BLaER1 (cell line): Measurements from ENCODE around the gene GNAI2.

Experiments
- H3K27ac ChIP-seq: shearing (Covaris generic); formaldehyde crosslinking; 2 replicates; pipeline ENCODE4 v1.8.1; 2022
- H3K27me3 ChIP-seq: shearing (Covaris generic); formaldehyde crosslinking; 2 replicates; pipeline ENCODE4 v1.8.1; 2022
- H3K36me3 ChIP-seq: shearing (Covaris generic); formaldehyde crosslinking; 2 replicates; pipeline ENCODE4 v1.8.1; 2022
- H3K4me1 ChIP-seq: shearing (Covaris generic); formaldehyde crosslinking; 2 replicates; pipeline ENCODE4 v1.8.1; 2022
- H3K4me2 ChIP-seq: shearing (Covaris generic); formaldehyde crosslinking; 2 replicates; pipeline ENCODE4 v1.8.1; 2022
- H3K4me3 ChIP-seq: shearing (Covaris generic); formaldehyde crosslinking; 2 replicates; pipeline ENCODE4 v1.8.1; 2022
- H3K9ac ChIP-seq: shearing (Covaris generic); formaldehyde crosslinking; 2 replicates; pipeline ENCODE4 v1.8.1; 2022
- H3K9me3 ChIP-seq: shearing (Covaris generic); formaldehyde crosslinking; 2 replicates; pipeline ENCODE4 v1.8.1; 2022
- H4K20me1 ChIP-seq: shearing (Covaris generic); formaldehyde crosslinking; 2 replicates; pipeline ENCODE4 v1.8.1; 2022
- Cebpa-rat ChIP-seq: shearing (Covaris generic); IDR thresholded peaks from 2 replicates; pipeline ENCODE4 v1.8.1; 2022

The GNAI2 gene

DNA sequence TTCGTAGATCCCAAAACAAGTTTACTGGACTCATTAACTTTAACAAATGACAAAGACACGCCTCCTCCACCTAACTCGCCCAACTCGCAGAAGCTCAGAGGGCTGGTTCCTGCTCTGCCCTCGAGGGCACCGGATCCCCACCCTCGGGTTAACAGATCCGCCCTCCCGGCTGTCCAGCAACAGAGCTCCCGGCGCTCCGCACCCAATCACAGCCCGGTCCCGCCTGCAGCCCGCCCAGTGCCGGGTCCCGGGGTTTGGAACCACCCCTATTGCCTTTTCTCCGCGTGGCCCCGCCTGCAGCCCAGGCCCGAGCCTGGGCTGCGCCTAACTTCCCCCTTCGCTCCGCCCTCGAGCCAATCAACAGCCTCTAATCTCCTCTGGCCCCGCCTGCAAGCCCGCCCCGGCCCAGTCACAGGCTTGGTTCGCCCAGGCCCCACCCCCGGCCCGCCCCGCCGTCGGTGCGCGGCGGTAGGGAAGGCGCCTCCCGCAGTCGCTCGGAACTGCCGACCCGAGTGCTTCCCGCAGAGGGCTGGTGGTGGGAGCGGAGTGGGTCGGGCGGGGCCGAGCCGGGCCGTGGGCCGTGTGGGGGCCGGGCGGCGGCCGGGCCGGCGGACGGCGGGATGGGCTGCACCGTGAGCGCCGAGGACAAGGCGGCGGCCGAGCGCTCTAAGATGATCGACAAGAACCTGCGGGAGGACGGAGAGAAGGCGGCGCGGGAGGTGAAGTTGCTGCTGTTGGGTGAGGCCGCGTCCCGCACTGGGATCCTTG is at the start of gene GNAI2:
Gene GNAI2 (plus strand): TSS at position 489 of the 768 bp plus-strand sequence. CDS start 132 bp downstream, at position 621.
- Histone ChIP-seq H3K27me3 (no peaks in the 10 kb centered on the region), H4K20me1 (peaks cover 48% of the 10 kb centered on the region), H3K4me1 (peaks cover 46% of the 10 kb centered on the region), H3K4me2 (peak within 1 kb of the TSS; percentile 93), H3K9ac (peak within 1 kb of the TSS; percentile 97), H3K9me3 (no peaks in the 10 kb centered on the region), H3K36me3 (peaks cover 21% of the 10 kb centered on the region), H3K4me3 (peak within 1 kb of the TSS; percentile 100), H3K27ac (peak within 1 kb of the TSS; percentile 92)
- TF ChIP-seq Cebpa-rat = no peak

DNA sequence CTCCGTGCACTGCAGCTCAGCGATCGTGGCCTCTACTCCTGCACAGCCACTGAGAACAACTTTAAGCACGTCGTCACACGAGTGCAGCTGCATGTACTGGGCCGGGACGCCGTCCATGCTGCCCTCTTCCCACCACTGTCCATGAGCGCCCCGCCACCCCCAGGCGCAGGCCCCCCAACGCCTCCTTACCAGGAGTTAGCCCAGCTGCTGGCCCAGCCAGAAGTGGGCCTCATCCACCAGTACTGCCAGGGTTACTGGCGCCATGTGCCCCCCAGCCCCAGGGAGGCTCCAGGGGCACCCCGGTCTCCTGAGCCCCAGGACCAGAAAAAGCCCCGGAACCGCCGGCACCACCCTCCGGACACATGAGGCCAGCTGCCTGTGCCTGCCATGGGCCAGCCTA is 48.3 kb upstream of the GNAI2 start:
- H3K4me3 ChIP-seq = no peak overlapping the region
- peaks cover under 1% of the 10 kb centered on the region; the same call in 1 of the 2 replicates for H3K27me3 ChIP-seq
- H3K36me3 ChIP-seq = peaks cover 55% of the 10 kb centered on the region
- TF ChIP-seq Cebpa-rat = no peak
- H3K4me2 ChIP-seq = no peak overlapping the region
- H4K20me1 ChIP-seq = peaks cover 6% of the 10 kb centered on the region; the same call in 1 of the 2 replicates
- no peaks in the 10 kb centered on the region for H3K9me3 ChIP-seq
- H3K27ac ChIP-seq = no peak overlapping the region
- H3K9ac ChIP-seq = no peak overlapping the region
- peaks cover 23% of the 10 kb centered on the region for H3K4me1 ChIP-seq

DNA sequence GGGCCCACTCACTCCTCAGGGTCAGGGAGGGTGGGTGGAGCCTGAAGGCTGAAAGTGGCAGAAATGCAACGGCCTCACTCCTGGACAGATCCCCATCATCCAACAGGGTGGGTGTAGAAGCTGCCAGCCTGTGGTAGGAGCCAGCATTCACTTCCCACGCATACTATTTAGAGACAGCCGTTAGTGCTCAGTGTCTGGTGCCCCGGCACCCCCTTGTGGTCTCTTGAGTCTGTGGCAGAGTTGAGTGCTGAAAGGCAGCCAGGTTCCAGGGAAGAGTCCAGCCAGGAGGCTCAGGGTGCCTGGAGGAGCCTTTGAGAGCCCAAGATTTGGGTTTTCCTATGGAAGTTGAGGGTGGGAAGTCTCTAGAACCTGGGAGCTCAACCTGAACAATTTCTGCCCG is 46.7 kb upstream of the GNAI2 start:
- Histone ChIP-seq H3K27me3 (peaks cover 16% of the 10 kb centered on the region), H3K4me1 (peaks cover 38% of the 10 kb centered on the region)

DNA sequence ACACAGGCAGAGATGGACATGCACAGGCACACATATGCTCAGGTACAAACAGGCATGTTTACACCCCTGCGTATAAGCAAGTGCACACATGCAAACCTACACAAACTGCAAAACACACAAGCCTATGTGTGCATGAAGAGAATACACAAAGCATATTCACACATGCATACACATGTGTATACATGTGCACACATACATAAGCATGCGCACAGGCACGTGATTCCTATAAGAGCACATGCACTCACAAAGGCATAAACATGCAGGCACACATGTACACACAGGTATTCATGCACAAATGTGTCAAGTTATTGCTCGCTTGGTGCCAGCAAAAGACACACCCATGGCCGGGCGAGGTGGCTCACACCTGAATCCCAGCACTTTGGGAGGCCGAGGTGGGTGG is 46.0 kb upstream of the GNAI2 start:
- Histone ChIP-seq H3K36me3 (peaks cover 33% of the 10 kb centered on the region), H3K9me3 (no peaks in the 10 kb centered on the region), H3K27me3 (peaks cover 21% of the 10 kb centered on the region), H3K9ac (no peak overlapping the region), H4K20me1 (peaks cover 20% of the 10 kb centered on the region; the same call in 1 of the 2 replicates), H3K27ac (no peak overlapping the region), H3K4me3 (no peak overlapping the region), H3K4me1 (peaks cover 42% of the 10 kb centered on the region), H3K4me2 (no peak overlapping the region)
- no peak for TF ChIP-seq Cebpa-rat

More for the DNA sequence above, 46.7 kb upstream of the GNAI2 start:
- Histone ChIP-seq H4K20me1 (peaks cover 20% of the 10 kb centered on the region; the same call in 1 of the 2 replicates), H3K36me3 (peaks cover 40% of the 10 kb centered on the region), H3K27ac (peak overlapping the region; percentile 58; the same call in 1 of the 2 replicates), H3K9me3 (no peaks in the 10 kb centered on the region), H3K4me2 (peak overlapping the region; percentile 29), H3K9ac (no peak overlapping the region), H3K4me3 (no peak overlapping the region)
- TF ChIP-seq Cebpa-rat = no peak

DNA sequence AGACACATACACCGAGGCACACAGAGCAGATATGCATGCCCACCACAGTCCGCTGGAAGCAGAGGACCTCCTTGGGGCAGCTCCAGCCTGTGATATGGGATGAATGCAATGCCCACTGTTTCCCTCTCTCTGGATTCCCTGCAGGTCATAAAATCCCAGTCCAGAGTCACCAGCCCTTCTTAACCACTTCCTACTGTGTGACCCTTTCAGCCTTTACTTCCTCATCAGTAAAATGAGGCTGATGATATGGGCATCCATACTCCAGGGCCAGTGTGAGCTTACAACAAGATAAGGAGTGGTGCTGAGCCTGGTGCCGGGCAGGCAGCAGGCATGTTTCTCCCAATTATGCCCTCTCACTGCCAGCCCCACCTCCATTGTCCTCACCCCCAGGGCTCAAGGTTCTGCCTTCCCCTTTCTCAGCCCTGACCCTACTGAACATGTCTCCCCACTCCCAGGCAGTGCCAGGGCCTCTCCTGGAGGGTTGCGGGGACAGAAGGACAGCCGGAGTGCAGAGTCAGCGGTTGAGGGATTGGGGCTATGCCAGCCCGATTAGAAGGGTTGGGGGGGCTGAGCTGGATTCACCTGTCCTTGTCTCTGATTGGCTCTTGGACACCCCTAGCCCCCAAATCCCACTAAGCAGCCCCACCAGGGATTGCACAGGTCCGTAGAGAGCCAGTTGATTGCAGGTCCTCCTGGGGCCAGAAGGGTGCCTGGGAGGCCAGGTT is 44.9 kb upstream of the GNAI2 start, which contains the start of gene GNAT1:
Gene GNAT1 (plus strand): TSS at position 675 of the 725 bp plus-strand sequence. CDS start 116 bp downstream, outside the sequence.
- no peak for TF ChIP-seq Cebpa-rat
- peaks cover 42% of the 10 kb centered on the region for H3K4me1 ChIP-seq
- H3K27me3 ChIP-seq = peaks cover 31% of the 10 kb centered on the region
- peak within 1 kb of the TSS; percentile 17; the same call in 1 of the 2 replicates for H3K4me2 ChIP-seq
- no peak within 1 kb of the TSS for H3K4me3 ChIP-seq
- no peaks in the 10 kb centered on the region for H3K9me3 ChIP-seq
- H4K20me1 ChIP-seq = peaks cover 20% of the 10 kb centered on the region; the same call in 1 of the 2 replicates
- H3K27ac ChIP-seq = no peak within 1 kb of the TSS
- peaks cover 22% of the 10 kb centered on the region for H3K36me3 ChIP-seq
- no peak within 1 kb of the TSS for H3K9ac ChIP-seq

DNA sequence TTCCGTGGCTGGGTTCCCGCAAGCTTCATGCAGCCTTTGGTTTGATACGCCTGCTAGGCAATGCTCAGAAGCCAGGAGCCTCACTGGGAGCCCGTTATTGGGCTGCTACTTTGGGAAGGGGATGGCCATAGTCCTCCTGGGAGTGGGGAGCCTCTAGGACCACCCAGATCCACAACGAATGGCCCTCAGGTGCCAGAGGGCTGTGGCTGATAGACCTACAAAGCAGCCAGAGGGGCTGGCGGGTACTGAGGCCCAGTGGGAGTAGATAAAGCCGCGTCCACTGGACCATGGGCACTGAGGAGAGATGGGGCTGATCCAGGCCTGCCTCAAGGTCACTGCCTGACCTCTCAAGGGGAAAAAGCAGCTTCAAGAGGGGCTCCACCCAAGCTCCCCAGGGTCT is 43.9 kb upstream of the GNAI2 start:
- no peak overlapping the region for H3K9ac ChIP-seq
- no peak overlapping the region for H3K4me3 ChIP-seq
- H3K4me2 ChIP-seq = no peak overlapping the region
- H3K9me3 ChIP-seq = no peaks in the 10 kb centered on the region
- TF ChIP-seq Cebpa-rat = no peak
- H3K4me1 ChIP-seq = peaks cover 42% of the 10 kb centered on the region
- H3K27ac ChIP-seq = no peak overlapping the region
- peaks cover 37% of the 10 kb centered on the region for H3K27me3 ChIP-seq
- H3K36me3 ChIP-seq = peaks cover 12% of the 10 kb centered on the region; the same call in 1 of the 2 replicates
- peaks cover 20% of the 10 kb centered on the region; the same call in 1 of the 2 replicates for H4K20me1 ChIP-seq

DNA sequence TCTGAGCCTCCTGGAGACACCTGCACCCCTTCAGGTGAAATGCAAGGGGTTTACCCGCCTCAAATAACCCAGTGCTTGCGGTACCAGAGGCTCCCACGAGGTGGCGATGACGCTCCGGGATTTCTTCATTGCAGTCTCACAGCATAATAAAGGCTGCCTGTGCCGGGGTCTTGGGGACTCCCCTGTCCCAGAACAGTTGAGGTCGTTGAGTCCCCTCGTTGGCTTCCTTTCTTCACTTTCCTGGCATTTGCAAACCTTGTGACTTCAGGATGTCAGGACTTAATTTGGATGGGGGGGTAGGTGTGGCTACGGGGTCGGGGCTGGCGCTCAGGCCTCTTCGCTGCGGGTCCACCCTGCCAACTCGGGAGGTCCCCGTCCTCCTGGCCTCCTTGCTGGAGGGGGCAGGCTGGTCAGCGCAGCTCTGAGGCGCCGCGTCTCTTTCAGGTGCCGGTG is 43.3 kb upstream of the GNAI2 start:
- Histone ChIP-seq H3K27me3 (peaks cover 37% of the 10 kb centered on the region), H3K9ac (no peak overlapping the region), H3K9me3 (no peaks in the 10 kb centered on the region), H3K4me2 (peak overlapping the region; percentile 14), H3K27ac (no peak overlapping the region), H3K4me3 (no peak overlapping the region), H3K4me1 (peaks cover 42% of the 10 kb centered on the region), H3K36me3 (peaks cover 6% of the 10 kb centered on the region; the same call in 1 of the 2 replicates), H4K20me1 (peaks cover 20% of the 10 kb centered on the region; the same call in 1 of the 2 replicates)
- no peak for TF ChIP-seq Cebpa-rat

DNA sequence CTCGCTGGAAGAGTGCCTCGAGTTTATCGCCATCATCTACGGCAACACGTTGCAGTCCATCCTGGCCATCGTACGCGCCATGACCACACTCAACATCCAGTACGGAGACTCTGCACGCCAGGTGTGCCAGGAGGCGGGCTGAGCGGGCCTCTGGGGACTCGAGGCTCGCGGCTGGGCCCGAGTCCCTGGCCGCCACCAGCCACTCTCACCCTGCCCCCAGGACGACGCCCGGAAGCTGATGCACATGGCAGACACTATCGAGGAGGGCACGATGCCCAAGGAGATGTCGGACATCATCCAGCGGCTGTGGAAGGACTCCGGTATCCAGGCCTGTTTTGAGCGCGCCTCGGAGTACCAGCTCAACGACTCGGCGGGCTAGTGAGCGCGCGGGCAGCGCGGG is 42.7 kb upstream of the GNAI2 start:
- Histone ChIP-seq H3K4me3 (no peak overlapping the region), H3K27me3 (peaks cover 37% of the 10 kb centered on the region), H3K4me2 (peak overlapping the region; percentile 14), H3K4me1 (peaks cover 40% of the 10 kb centered on the region), H3K36me3 (peaks cover 4% of the 10 kb centered on the region; the same call in 1 of the 2 replicates), H3K9ac (no peak overlapping the region), H3K27ac (no peak overlapping the region), H3K9me3 (no peaks in the 10 kb centered on the region), H4K20me1 (peaks cover 20% of the 10 kb centered on the region; the same call in 1 of the 2 replicates)
- TF ChIP-seq Cebpa-rat = no peak

DNA sequence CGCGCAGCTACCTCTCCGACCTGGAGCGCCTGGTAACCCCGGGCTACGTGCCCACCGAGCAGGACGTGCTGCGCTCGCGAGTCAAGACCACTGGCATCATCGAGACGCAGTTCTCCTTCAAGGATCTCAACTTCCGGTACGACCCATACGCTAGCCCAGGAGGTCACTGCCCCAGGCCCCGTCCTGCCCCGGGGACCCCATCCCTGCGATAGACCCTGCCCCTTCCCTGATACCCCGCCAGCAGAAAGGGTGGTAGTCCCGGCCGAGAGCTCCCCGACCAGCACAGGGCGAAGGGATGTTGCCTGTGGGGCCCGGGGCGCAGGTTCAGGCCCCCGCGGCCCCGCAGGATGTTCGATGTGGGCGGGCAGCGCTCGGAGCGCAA is 42.3 kb upstream of the GNAI2 start:
- H3K9me3 ChIP-seq = no peaks in the 10 kb centered on the region
- TF ChIP-seq Cebpa-rat = no peak
- H3K4me3 ChIP-seq = peak overlapping the region; percentile 28; the same call in 1 of the 2 replicates
- H3K36me3 ChIP-seq = no peaks in the 10 kb centered on the region
- peaks cover 20% of the 10 kb centered on the region; the same call in 1 of the 2 replicates for H4K20me1 ChIP-seq
- peaks cover 36% of the 10 kb centered on the region for H3K4me1 ChIP-seq
- peaks cover 37% of the 10 kb centered on the region for H3K27me3 ChIP-seq
- no peak overlapping the region; the same call in 1 of the 2 replicates for H3K9ac ChIP-seq
- peak overlapping the region; percentile 77 for H3K4me2 ChIP-seq
- no peak overlapping the region for H3K27ac ChIP-seq
